ENCODE results near the gene TANGO6. TPM values are rescaled to one million over a fixed set of nuclear protein-coding genes. Genes with fewer than 3 reads are reported as not detected.

The TANGO6 gene
- total RNA-seq, 1 donor from 2014 or later = 10.9 TPM

GRCh38 chr16:68927018-68927417 is 83.7 kb downstream of the TANGO6 start:
- H3K4me3 ChIP-seq (ENCODE audit: low read depth, low read length) = no peak overlapping the region
- H3K27me3 ChIP-seq (ENCODE audit: control insufficient read depth, insufficient read depth, low read length) = no peaks in the 10 kb centered on the region
- H3K36me3 ChIP-seq (ENCODE audit: control insufficient read depth, insufficient read depth, low read length) = no peaks in the 10 kb centered on the region
- no peak for TF ChIP-seq CTCF (IDR thresholded peaks at IDR 0.05; ENCODE audit: insufficient read depth, low read length, poor library complexity, severe bottlenecking)
- no peak for DNase-seq (ENCODE audit: low read depth)

- Histone ChIP-seq H3K36me3 (ENCODE audit: control insufficient read depth, insufficient read depth, low read length) (no peaks in the 10 kb centered on the region), H3K27me3 (ENCODE audit: control insufficient read depth, insufficient read depth, low read length) (no peaks in the 10 kb centered on the region), H3K4me3 (ENCODE audit: low read depth, low read length) (no peak overlapping the region)
- no peak for DNase-seq (ENCODE audit: low read depth)
- TF ChIP-seq CTCF (IDR thresholded peaks at IDR 0.05; ENCODE audit: insufficient read depth, low read length, poor library complexity, severe bottlenecking) = no peak
Observed at GRCh38 chr16:68931196-68931595, 87.9 kb downstream of the TANGO6 start.

GRCh38 chr16:68934402-68934801 is 91.1 kb downstream of the TANGO6 start:
- no peaks in the 10 kb centered on the region for H3K36me3 ChIP-seq (ENCODE audit: control insufficient read depth, insufficient read depth, low read length)
- no peak for TF ChIP-seq CTCF (IDR thresholded peaks at IDR 0.05; ENCODE audit: insufficient read depth, low read length, poor library complexity, severe bottlenecking)
- H3K4me3 ChIP-seq (ENCODE audit: low read depth, low read length) = no peak overlapping the region
- no peak for DNase-seq (ENCODE audit: low read depth)
- H3K27me3 ChIP-seq (ENCODE audit: control insufficient read depth, insufficient read depth, low read length) = no peaks in the 10 kb centered on the region

GRCh38 chr16:68935008-68935407 is 91.7 kb downstream of the TANGO6 start:
- H3K27me3 ChIP-seq (ENCODE audit: control insufficient read depth, insufficient read depth, low read length) = no peaks in the 10 kb centered on the region
- DNase-seq (ENCODE audit: low read depth) = no peak
- no peaks in the 10 kb centered on the region for H3K36me3 ChIP-seq (ENCODE audit: control insufficient read depth, insufficient read depth, low read length)
- H3K4me3 ChIP-seq (ENCODE audit: low read depth, low read length) = no peak overlapping the region
- TF ChIP-seq CTCF (IDR thresholded peaks at IDR 0.05; ENCODE audit: insufficient read depth, low read length, poor library complexity, severe bottlenecking) = no peak

- no peaks in the 10 kb centered on the region for H3K27me3 ChIP-seq (ENCODE audit: control insufficient read depth, insufficient read depth, low read length)
- no peak for DNase-seq (ENCODE audit: low read depth)
- H3K36me3 ChIP-seq (ENCODE audit: control insufficient read depth, insufficient read depth, low read length) = no peaks in the 10 kb centered on the region
- no peak for TF ChIP-seq CTCF (IDR thresholded peaks at IDR 0.05; ENCODE audit: insufficient read depth, low read length, poor library complexity, severe bottlenecking)
- no peak overlapping the region for H3K4me3 ChIP-seq (ENCODE audit: low read depth, low read length)
Observed at GRCh38 chr16:68936736-68937631, 93.7 kb downstream of the TANGO6 start.
